GM12891 (cell line): ENCODE data around the gene NEGR1.

Experiments used
- DNase-seq: peaks from one replicate; pipeline ENCODE4 v3.0.0; 2011; ENCODE audit warnings: low spot score; ENCODE audit not compliant: insufficient read length
- FAIRE-seq: peaks from 2 replicates; lab custom pipeline; 2011; peaks lifted over from hg19 to GRCh38; lab: Jason Lieb, UNC
- PAX5 ChIP-seq: IDR thresholded peaks from 2 replicates; pipeline ENCODE4 v1.6.1; 2011; ENCODE audit warnings: low read length, moderate library complexity, mild to moderate bottlenecking; ENCODE audit not compliant: insufficient read depth, severe bottlenecking
- POLR2A ChIP-seq: IDR thresholded peaks from 2 replicates; pipeline ENCODE4 v1.6.1; 2011; ENCODE audit warnings: low read depth, low read length, control low read depth
- POLR2AphosphoS5 ChIP-seq: IDR thresholded peaks from 2 replicates; pipeline ENCODE4 v1.6.1; 2011; ENCODE audit warnings: low read depth, low read length, control low read depth
- POU2F2 ChIP-seq: IDR thresholded peaks from 2 replicates; pipeline ENCODE4 v1.6.1; 2011; ENCODE audit warnings: low read depth, mild to moderate bottlenecking, control low read depth, low read length, moderate library complexity
- SPI1 ChIP-seq: IDR thresholded peaks from 2 replicates; pipeline ENCODE4 v1.6.1; 2011; ENCODE audit warnings: low read depth, low read length, control low read depth
- TAF1 ChIP-seq: IDR thresholded peaks from 2 replicates; pipeline ENCODE4 v1.6.1; 2011; ENCODE audit warnings: low read depth, low read length, control low read depth

NEGR1 gene

GRCh38 chr1:72000809-72001208, 281.5 kb downstream of the NEGR1 start:
- TF ChIP-seq POLR2A (no peak), POU2F2 (no peak), SPI1 (no peak), PAX5 (no peak), POLR2AphosphoS5 (no peak), TAF1 (no peak)
- DNase-seq (no peak), FAIRE-seq (peak; percentile 52)

GRCh38 chr1:71994646-71995045, 287.7 kb downstream of the NEGR1 start:
- no peak for FAIRE-seq
- no peak for DNase-seq
- TF ChIP-seq SPI1 (no peak), POLR2A (no peak), POU2F2 (no peak), TAF1 (no peak), PAX5 (no peak), POLR2AphosphoS5 (no peak)

- FAIRE-seq (no peak), DNase-seq (no peak)
- TF ChIP-seq SPI1 (no peak), POU2F2 (no peak), POLR2AphosphoS5 (no peak), PAX5 (no peak), TAF1 (no peak), POLR2A (no peak)
Measured at GRCh38 chr1:71987181-71987580, 295.2 kb downstream of the NEGR1 start.

- no peak for FAIRE-seq
- no peak for DNase-seq
- TF ChIP-seq POU2F2 (no peak), TAF1 (no peak), PAX5 (no peak), POLR2AphosphoS5 (no peak), POLR2A (no peak), SPI1 (no peak)
Measured at GRCh38 chr1:71986160-71986559, 296.2 kb downstream of the NEGR1 start.

- FAIRE-seq (no peak), DNase-seq (no peak)
- TF ChIP-seq PAX5 (no peak), POLR2A (no peak), POU2F2 (no peak), POLR2AphosphoS5 (no peak), SPI1 (no peak)
Measured at GRCh38 chr1:71980556-71980955, 301.8 kb downstream of the NEGR1 start.

GRCh38 chr1:71979882-71980281, 302.5 kb downstream of the NEGR1 start:
- FAIRE-seq (no peak), DNase-seq (no peak)
- TF ChIP-seq POLR2AphosphoS5 (no peak), POU2F2 (no peak), SPI1 (no peak), PAX5 (no peak), POLR2A (no peak), TAF1 (no peak)

GRCh38 chr1:71967670-71968069, 314.7 kb downstream of the NEGR1 start:
- DNase-seq (no peak), FAIRE-seq (peak; percentile 28)
- TF ChIP-seq PAX5 (no peak), SPI1 (peak; percentile 77)

GRCh38 chr1:71964188-71964587, 318.2 kb downstream of the NEGR1 start:
- DNase-seq (no peak), FAIRE-seq (no peak)
- TF ChIP-seq POU2F2: no peak
- no peak for TF ChIP-seq SPI1
- TF ChIP-seq POLR2A: no peak
- TF ChIP-seq PAX5: no peak
- no peak for TF ChIP-seq TAF1
- no peak for TF ChIP-seq POLR2AphosphoS5

GRCh38 chr1:71956613-71957285, 325.6 kb downstream of the NEGR1 start:
- no peak for TF ChIP-seq PAX5
- no peak for FAIRE-seq
- DNase-seq: no peak

- DNase-seq (no peak), FAIRE-seq (no peak)
- TF ChIP-seq TAF1 (no peak), PAX5 (no peak), POU2F2 (no peak), POLR2A (no peak), POLR2AphosphoS5 (no peak), SPI1 (no peak)
Measured at GRCh38 chr1:71950579-71950978, 331.8 kb downstream of the NEGR1 start.
